GM19452 (cell line): ENCODE measurements around the gene SQSTM1.
"Not testable (repeated sequence)": the region's sequence is repeated elsewhere in the genome, so short reads cannot be mapped to it uniquely, and the experiment has no call there.

Experiments used
- ATAC-seq: cut with Tn5 transposase; IDR thresholded peaks from one replicate; pipeline ENCODE4 v1.9.1; 2021; ENCODE audit not compliant: unreplicated experiment

Gene SQSTM1

GRCh38 chr5:179823937-179824744 is 3.4 kb downstream of the SQSTM1 start:
- ATAC-seq: no peak

- no peak for ATAC-seq
These were observed 4.0 kb downstream of the SQSTM1 start for GRCh38 chr5:179824745-179825112.

DNA sequence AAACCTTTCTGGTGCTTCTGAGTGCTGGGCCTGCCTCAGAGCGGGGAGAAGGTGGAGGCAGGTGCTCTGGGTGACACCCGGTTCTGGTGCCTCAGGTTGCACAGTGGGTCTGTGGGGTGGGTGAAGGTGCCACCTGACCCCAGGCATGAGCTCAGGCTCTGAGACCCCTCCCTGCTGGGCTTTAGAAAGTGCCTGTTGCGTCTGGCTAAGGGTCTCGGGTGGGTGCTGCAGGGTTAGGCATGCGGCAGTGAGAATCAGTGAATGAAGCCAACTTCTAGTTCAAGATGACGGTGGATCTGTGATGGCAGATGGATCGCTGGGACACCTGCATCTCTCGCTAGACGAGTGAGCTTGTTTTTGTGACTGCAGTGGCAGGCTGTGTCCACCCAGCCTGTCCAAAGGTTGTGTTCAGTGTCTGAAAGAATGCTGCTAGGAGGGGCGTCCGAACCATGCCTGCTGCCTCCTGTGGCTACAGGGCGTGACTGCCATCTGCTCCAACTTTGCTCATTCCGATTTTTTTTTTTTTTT is 5.0 kb downstream of the SQSTM1 start:
- no peak for ATAC-seq

DNA sequence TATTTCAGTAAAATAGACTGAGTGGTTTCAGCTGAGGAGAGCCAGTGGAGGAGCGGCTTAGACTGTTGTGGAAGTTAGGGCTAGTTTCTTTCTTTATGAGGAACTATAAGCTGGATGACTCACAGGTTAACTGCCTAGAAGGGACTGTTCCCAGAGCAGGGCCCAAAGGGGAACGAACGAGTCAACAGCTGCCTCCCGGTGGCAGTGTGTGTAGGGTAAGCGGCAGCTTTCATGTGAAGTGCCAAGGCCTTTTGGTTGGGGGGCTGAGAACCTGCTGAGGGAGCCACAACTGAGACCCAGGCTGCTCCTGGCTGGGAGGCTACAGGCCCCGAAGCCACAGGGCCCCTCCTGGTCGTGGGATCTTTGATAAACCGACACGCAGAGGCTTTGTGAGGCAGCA is 7.0 kb downstream of the SQSTM1 start:
- ATAC-seq: no peak

GRCh38 chr5:179828756-179829421 is 8.2 kb downstream of the SQSTM1 start:
- no peak for ATAC-seq

GRCh38 chr5:179829732-179830435 is 9.2 kb downstream of the SQSTM1 start:
- no peak for ATAC-seq

DNA sequence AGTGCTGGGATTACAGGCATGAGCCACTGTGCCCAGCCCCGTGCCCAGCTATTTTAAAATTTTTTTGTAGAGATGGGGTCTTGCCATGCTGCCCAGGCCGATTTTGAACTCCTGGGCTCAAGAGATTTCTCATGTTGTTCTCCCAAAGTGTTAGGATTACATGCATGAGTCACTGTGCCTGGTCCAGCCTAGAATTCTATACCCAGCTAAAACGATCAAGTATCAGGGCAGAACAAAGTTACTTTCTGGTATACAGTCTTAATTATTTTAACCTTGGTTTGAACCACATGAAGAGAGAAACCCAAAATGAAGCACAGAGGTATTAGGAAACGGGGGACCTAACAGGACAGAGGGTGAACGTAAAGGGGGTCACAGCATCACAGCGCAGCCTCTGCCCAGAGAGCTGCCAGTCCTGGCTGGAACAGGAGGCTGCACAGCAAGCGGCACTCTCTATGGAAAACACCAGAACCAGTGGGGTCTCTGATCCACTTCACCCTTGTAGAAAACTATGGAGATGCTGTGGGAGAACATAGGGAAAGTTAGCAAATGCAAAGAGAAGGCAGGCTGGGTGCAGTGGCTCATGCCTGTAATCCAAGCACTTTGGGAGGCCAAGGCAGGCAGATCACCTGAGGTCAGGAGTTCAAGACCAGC is 10.2 kb downstream of the SQSTM1 start:
- ATAC-seq: no peak

GRCh38 chr5:179832039-179832745 is 11.5 kb downstream of the SQSTM1 start:
- ATAC-seq: no peak

DNA sequence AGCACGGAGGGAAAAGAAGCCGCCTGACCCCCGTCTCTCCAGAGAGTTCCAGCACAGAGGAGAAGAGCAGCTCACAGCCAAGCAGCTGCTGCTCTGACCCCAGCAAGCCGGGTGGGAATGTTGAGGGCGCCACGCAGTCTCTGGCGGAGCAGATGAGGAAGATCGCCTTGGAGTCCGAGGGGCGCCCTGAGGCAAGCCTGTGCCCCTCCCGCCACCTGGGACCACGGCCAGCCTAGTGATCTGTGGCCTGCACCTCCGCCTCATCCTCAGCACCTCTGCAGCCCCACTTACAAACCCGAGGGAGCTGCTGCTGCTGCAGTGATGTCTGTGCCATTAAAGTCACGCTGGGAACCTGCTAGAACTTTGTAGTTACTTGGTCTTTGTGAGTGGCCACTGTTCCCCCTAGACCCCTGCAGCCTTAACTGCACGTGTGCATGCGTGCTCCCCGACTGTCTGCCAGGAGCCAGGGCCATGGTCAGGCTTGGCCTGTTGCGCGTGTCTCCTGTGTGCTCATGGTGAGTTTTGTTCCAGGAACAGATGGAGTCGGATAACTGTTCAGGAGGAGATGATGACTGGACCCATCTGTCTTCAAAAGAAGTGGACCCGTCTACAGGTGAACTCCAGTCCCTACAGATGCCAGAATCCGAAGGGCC is 12.5 kb downstream of the SQSTM1 start:
- no peak for ATAC-seq

DNA sequence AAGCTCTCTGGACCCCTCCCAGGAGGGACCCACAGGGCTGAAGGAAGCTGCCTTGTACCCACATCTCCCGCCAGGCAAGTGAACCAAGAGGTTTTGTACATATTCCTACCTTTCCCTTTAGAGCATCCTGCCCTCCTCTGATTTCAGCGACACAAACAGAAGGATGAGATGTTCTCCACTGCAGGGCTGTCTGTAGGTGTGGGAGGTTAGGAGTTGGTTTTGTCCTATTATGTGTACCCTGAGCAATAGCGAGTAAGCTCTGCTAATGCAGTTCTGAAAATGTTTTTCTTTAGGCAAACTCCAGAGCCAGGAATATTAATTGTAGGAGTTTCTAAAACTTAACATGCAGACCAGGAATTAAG is 13.0 kb downstream of the SQSTM1 start:
- no peak for ATAC-seq

GRCh38 chr5:179834120-179834519 is 13.4 kb downstream of the SQSTM1 start:
- no peak for ATAC-seq

GRCh38 chr5:179834871-179835270 is 14.2 kb downstream of the SQSTM1 start:
- ATAC-seq: not testable (repeated sequence)

GRCh38 chr5:179836225-179837019 is 15.7 kb downstream of the SQSTM1 start:
- ATAC-seq: no peak

DNA sequence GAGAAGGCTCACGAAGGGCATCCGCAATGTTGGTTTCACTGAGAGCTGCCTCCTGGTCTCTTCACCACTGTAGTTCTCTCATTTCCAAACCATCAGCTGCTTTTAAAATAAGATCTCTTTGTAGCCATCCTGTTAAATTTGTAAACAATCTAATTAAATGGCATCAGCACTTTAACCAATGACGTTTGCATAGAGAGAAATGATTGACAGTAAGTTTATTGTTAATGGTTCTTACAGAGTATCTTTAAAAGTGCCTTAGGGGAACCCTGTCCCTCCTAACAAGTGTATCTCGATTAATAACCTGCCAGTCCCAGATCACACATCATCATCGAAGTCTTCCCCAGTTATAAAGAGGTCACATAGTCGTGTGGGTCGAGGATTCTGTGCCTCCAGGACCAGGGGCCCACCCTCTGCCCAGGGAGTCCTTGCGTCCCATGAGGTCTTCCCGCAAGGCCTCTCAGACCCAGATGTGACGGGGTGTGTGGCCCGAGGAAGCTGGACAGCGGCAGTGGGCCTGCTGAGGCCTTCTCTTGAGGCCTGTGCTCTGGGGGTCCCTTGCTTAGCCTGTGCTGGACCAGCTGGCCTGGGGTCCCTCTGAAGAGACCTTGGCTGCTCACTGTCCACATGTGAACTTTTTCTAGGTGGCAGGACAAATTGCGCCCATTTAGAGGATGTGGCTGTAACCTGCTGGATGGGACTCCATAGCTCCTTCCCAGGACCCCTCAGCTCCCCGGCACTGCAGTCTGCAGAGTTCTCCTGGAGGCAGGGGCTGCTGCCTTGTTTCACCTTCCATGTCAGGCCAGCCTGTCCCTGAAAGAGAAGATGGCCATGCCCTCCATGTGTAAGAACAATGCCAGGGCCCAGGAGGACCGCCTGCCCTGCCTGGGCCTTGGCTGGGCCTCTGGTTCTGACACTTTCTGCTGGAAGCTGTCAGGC is 16.6 kb downstream of the SQSTM1 start:
- no peak for ATAC-seq

GRCh38 chr5:179839328-179840256 is 18.9 kb downstream of the SQSTM1 start:
- no peak for ATAC-seq

DNA sequence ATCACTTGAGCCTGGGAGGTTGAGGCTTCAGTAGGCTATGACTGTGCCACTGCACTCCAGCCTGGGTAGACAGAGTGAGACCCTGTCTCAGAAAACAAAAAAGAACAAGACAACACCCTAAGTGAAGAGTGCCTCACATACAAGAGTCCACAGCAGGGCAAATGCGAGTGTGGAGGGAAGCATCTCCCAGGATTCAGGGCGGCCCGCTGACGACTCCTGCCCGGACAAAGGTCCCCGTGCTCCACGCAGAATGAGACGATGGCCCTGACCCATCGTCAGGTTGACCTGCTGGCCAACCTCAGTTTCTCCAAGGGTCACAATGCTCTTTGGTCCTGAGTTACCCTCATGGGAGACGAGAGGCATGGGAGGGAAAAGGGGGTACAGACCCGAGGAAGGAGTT is 19.6 kb downstream of the SQSTM1 start:
- ATAC-seq: no peak

DNA sequence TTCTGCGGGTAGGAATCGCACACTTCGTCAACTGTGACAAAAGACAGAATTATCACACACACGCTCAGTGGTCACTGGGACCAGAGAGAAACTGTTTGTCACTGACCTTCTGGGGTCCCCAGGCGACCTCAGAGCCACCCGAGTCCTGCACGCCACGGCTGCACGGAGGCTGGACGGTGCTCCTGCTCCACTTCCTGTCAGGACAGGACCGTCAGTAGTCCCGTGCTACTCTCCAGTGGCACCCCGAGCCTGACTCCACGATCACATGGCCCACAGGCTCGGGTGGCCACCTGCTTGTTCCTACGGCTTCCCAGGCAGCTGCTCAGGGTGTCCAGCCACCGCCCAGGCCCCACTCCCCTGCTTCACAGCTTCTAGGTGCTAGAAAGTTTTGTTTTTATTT is 20.1 kb downstream of the SQSTM1 start:
- ATAC-seq: no peak
